Inferior parietal cortex (tissue), 1 donor: ENCODE measurements around the gene CDK5R2.

Experiments used
- DNase-seq: peaks from one replicate; pipeline ENCODE4 v3.0.0-alpha.2; 2016; ENCODE audit errors: extremely low spot score

CDK5R2 gene

GRCh38 chr2:218961651-218962570 is 2.4 kb downstream of the CDK5R2 start:
- DNase-seq, result no peak

DNA sequence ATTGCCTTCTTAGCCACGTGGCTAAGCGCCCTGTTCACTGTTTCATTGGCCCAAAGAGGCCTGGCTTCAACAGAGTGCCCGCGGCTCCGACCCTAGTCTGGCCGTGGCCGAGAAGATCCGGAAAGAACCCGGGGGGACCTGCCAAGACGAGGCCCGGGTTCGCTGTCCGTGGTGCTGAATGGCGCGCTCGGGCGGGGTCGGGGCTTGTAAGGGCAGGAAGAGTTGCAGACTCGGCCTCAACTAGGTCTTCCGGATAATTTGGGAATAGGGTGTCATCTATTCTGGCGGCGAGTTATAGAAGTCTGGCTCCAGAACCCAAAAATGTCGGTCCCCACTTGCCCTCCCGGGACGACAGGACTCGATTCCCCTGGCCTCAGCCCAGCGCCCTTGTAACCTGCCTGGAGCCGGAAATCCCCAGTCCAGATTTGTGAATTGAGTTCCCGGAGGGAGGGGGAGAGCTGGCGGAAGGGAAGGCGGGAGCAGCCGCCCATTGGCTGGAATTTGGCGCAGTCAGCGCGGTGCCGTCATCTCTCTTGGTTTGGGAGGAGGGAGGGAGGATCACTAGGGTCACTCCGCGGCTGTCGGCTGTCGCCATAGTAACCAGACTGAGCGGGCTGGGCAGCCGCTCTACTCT is 3.5 kb downstream of the CDK5R2 start:
- peak; percentile 69 for DNase-seq

- no peak for DNase-seq
Observed at GRCh38 chr2:218963601-218964000, 4.1 kb downstream of the CDK5R2 start.

GRCh38 chr2:218964041-218964771 is 4.7 kb downstream of the CDK5R2 start:
- DNase-seq, result peak; percentile 29

DNA sequence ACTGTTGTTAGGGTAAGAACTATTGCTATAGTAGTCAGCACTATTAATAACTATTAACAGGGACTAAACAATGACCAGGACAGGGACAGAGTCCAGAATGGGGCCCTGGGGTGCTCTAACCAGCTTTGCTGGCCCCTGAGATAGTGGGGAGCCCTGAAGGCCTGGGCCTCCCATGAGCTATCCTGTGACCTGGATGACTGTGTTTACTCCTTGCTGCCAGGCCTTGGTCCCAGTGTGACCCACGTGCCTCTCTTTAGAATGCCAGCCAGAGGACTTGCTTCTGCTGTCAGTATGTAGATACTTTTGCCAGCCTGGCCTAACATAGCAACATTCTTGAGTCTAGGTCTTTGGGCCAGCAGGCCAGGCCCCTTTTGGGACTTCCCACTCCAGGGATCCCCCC is 11.4 kb downstream of the CDK5R2 start:
- no peak for DNase-seq

- DNase-seq, result no peak
Observed at GRCh38 chr2:218975060-218975777, 15.8 kb downstream of the CDK5R2 start.

GRCh38 chr2:218979846-218980734 is 20.6 kb downstream of the CDK5R2 start:
- peak; percentile 83 for DNase-seq

- DNase-seq, result no peak
Observed at GRCh38 chr2:218980735-218981389, 21.4 kb downstream of the CDK5R2 start.

DNA sequence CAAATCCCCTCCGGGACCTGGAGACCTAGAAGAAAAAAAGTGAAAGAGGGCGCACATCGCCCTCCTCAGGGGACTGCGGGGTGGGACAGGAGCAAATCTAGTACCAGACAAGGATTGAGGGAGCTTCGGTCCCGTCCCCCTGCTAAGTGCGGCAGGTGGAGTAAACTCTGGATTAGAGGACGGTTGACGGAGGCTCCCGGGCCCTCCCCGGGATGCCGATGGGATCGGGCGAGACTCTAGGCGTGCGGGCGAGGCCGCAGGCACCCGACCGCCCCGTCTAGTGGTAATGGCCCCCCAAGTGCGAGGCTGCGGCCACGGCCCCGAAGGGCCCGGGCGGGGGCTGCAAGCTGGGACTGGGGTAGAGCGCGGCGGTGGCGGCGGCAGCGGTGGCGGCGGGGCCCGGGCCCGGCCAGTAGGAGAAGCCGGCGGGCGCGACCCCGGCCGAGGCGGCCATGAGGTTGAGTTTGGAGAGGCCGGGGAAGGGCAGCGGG is 22.0 kb downstream of the CDK5R2 start:
- DNase-seq, result no peak

- DNase-seq, result no peak
Observed at GRCh38 chr2:218981881-218982585, 22.6 kb downstream of the CDK5R2 start.

GRCh38 chr2:218982586-218983262 is 23.3 kb downstream of the CDK5R2 start:
- no peak for DNase-seq

- no peak for DNase-seq
Observed at GRCh38 chr2:218983263-218983933, 23.9 kb downstream of the CDK5R2 start.

GRCh38 chr2:218983934-218984238 is 24.4 kb downstream of the CDK5R2 start:
- DNase-seq, result no peak

DNA sequence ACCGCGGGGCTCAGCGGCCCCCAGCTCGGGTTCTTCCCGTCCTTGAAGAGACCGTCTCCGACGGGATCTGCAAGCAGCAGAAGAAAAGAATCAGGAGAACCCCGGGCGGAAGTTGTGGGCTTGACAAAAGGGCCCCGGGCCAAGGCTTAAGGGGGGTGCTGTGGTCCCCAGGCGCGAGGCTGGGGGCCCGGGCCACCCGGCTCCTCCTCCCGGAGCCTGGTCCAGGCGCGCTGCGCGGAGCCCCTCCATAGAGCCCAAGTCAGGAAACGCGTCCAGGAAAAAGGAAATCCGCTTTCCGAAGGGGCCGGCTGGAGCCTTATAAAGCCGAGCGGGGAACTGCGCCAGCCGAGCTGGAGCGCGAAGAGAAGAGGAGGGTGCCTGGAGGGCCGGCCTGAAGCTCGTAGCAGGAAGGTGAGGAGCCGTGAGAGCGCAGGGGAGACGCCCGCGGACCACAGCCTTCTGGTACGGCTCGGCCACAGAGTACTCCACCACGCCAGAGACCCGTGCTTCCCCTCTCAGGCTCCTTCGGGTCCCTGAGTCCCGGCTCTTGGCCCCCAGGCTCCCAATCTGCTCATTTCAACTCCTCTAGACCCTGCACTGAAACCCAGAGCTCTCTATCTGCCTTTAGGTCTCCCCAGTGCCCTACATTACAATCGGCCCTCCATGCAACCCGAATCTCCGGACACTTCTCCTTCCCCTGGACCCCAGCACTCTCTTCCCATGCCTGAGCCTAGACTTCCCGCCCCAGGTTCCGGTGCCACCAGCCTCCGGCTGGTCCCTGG is 25.0 kb downstream of the CDK5R2 start:
- DNase-seq, result no peak

- DNase-seq, result no peak
Observed at GRCh38 chr2:218985021-218985324, 25.5 kb downstream of the CDK5R2 start, which contains the start of gene FEV. Gene FEV (minus strand): TSS chr2:218985184. CDS start chr2:218985075, 109 bp downstream.

DNA sequence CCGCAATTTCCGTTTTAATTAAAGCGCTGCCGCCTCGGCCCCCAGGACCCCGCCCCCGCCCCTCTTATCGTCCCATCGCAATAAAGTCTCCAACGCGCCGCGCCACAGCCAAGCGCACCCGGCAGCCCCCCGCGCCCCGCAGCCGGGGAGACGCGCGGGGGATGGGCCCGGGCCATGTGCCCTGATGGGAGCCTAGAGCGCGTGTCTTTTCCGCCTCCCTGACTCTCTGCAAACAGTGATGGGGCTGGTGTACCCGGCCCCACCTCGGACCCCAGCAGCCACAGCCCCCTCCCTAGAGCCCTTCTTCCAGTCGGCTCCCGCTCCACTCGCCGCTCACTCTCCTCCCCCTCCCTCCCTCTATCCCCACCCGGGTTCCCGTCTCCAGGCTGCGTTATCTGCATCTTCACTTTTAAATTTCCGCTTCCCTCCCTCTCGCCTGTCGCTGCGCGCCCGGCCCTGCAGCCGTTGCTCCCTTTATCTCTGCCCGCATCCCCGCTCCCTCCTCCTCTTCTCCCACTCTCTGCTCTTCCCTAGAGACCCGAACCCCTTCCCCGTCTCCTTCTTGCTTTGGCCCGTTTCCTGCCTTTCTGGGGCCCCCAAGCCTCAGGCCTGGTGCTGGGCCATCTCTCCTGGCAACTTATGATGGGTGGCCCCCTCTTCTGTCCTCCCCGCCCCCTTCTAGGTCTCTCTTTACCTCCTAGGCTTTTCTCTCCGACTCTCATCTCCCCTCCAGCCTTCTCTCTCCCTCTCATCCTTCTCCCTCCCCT is 26.0 kb downstream of the CDK5R2 start:
- DNase-seq, result no peak
